Endothelial cell (in vitro differentiated cells): ENCODE results near the gene JAZF1. TPM values are rescaled to one million over a fixed set of nuclear protein-coding genes. Genes with fewer than 3 reads are reported as not detected.
A peak's percentile ranks its signal among the peaks of the same experiment; 100 is the strongest.

Experiments
- DNase-seq: peaks from one replicate; pipeline ENCODE4 v3.0.0; 2021; ENCODE audit warnings: low spot score
- H3K27ac Mint-ChIP-seq: one replicate; pipeline ENCODE4 v1.8.0; 2021; ENCODE audit warnings: mixed read lengths, inconsistent platforms; ENCODE audit not compliant: unreplicated experiment
- H3K27me3 Mint-ChIP-seq: one replicate; pipeline ENCODE4 v1.8.0; 2021; ENCODE audit warnings: mild to moderate bottlenecking, moderate library complexity, mixed read lengths, inconsistent platforms; ENCODE audit not compliant: unreplicated experiment
- H3K36me3 Mint-ChIP-seq: one replicate; pipeline ENCODE4 v1.8.0; 2021; ENCODE audit warnings: mild to moderate bottlenecking, low read depth, mixed read lengths, inconsistent platforms; ENCODE audit not compliant: unreplicated experiment
- H3K4me1 Mint-ChIP-seq: one replicate; pipeline ENCODE4 v1.8.0; 2021; ENCODE audit warnings: mild to moderate bottlenecking, mixed read lengths, inconsistent platforms; ENCODE audit not compliant: unreplicated experiment
- H3K4me3 Mint-ChIP-seq: one replicate; pipeline ENCODE4 v1.8.0; 2021; ENCODE audit warnings: mild to moderate bottlenecking, mixed read lengths, inconsistent platforms; ENCODE audit not compliant: unreplicated experiment
- H3K9me3 Mint-ChIP-seq: one replicate; pipeline ENCODE4 v1.8.0; 2021; ENCODE audit warnings: mixed read lengths, inconsistent platforms; ENCODE audit not compliant: unreplicated experiment
- long read RNA-seq: library from polyadenylated mRNA; unstranded; transcript quantifications from one replicate; pipeline ENCODE4 v2.0.0, GENCODE V29; 2020; ENCODE audit not compliant: unreplicated experiment
- total RNA-seq: library from RNA; stranded (reverse); fragmentation: NEBNext Ultra II Directional; extraction: Animal tissue kit (Norgen Biotek cat#: 25700); gene quantifications from one replicate; pipeline ENCODE4 v1.2.1, GENCODE V29; 2021; ENCODE audit not compliant: unreplicated experiment
- TF ChIP-seq, protein P1 (sequence below): fragments of 200-600 bp; sonication (generic); IDR thresholded peaks from one replicate; pipeline ENCODE4 v1.5.0; 2021; ENCODE audit warnings: antibody characterized with exemption; ENCODE audit not compliant: unreplicated experiment

The JAZF1 gene
- 8.5 TPM for total RNA-seq
- long read RNA-seq, transcript JAZF1-201 (5 exons, 3,125 nt) = major isoform, 6 of 6 reads
- long read RNA-seq, partial matches to known transcripts = 0 of 6 reads
- long read RNA-seq, other reads (novel, unspliced or antisense) = 0 of 6 reads

GRCh38 chr7:28180364-28181147 is at the start of gene JAZF1:
Gene JAZF1 (minus strand): TSS chr7:28180795.
- peak within 1 kb of the TSS; percentile 78 for H3K27ac Mint-ChIP-seq
- no peaks in the 10 kb centered on the region for H3K9me3 Mint-ChIP-seq
- peaks cover 10% of the 10 kb centered on the region for H3K27me3 Mint-ChIP-seq
- peaks cover 10% of the 10 kb centered on the region for H3K4me1 Mint-ChIP-seq
- H3K36me3 Mint-ChIP-seq = peaks cover 6% of the 10 kb centered on the region
- peak; percentile 58 for DNase-seq
- TF ChIP-seq, protein P1, sequence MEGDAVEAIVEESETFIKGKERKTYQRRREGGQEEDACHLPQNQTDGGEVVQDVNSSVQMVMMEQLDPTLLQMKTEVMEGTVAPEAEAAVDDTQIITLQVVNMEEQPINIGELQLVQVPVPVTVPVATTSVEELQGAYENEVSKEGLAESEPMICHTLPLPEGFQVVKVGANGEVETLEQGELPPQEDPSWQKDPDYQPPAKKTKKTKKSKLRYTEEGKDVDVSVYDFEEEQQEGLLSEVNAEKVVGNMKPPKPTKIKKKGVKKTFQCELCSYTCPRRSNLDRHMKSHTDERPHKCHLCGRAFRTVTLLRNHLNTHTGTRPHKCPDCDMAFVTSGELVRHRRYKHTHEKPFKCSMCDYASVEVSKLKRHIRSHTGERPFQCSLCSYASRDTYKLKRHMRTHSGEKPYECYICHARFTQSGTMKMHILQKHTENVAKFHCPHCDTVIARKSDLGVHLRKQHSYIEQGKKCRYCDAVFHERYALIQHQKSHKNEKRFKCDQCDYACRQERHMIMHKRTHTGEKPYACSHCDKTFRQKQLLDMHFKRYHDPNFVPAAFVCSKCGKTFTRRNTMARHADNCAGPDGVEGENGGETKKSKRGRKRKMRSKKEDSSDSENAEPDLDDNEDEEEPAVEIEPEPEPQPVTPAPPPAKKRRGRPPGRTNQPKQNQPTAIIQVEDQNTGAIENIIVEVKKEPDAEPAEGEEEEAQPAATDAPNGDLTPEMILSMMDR = no peak
- peak within 1 kb of the TSS; percentile 98 for H3K4me3 Mint-ChIP-seq

DNA sequence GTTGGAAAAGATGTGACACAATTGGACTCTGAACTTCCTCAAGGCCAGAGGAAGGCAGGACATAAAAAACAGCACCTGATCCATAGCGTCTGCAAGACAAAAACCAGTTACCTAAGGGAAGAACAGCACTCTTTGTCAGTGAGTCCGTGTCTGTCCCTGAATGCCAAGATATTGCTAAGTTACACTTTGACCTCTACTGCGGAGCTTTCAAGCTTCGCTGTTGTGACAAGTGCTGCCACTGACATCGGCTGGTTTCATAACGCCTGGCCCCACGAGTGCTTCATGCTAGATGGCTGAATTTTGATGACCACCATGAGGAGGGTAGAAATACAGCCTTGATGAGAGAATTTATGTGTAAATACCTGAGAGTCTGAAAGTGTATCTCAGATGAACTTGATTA is 49.7 kb upstream of the JAZF1 start:
- Mint-ChIP-seq H3K27ac (no peak overlapping the region), H3K36me3 (no peaks in the 10 kb centered on the region), H3K4me3 (no peak overlapping the region), H3K4me1 (no peaks in the 10 kb centered on the region), H3K9me3 (no peaks in the 10 kb centered on the region), H3K27me3 (no peaks in the 10 kb centered on the region)
- DNase-seq = no peak
- TF ChIP-seq, protein P1 = no peak

DNA sequence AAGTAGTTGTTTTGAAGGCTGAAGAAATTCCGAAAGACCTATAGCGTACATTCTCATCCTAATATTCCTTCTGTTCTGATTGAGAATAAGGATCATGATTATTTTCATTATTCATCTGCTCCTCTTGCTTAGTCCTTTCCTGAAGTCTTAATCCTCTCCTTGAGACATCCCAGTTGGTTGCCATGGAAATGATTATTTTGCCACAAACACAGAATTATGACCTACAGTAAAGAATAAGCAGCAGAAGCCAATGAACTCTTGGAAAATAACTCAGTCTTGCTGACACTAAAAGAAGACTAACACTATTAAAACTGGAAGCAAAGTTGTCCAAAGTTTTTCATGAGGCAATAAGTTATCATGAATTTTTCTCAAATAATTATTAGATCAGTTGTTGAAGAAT is 47.8 kb upstream of the JAZF1 start:
- H3K27me3 Mint-ChIP-seq = no peaks in the 10 kb centered on the region
- DNase-seq = no peak
- no peaks in the 10 kb centered on the region for H3K4me1 Mint-ChIP-seq
- H3K4me3 Mint-ChIP-seq = no peak overlapping the region
- no peaks in the 10 kb centered on the region for H3K36me3 Mint-ChIP-seq
- TF ChIP-seq, protein P1 = no peak
- H3K9me3 Mint-ChIP-seq = no peaks in the 10 kb centered on the region
- no peak overlapping the region for H3K27ac Mint-ChIP-seq

DNA sequence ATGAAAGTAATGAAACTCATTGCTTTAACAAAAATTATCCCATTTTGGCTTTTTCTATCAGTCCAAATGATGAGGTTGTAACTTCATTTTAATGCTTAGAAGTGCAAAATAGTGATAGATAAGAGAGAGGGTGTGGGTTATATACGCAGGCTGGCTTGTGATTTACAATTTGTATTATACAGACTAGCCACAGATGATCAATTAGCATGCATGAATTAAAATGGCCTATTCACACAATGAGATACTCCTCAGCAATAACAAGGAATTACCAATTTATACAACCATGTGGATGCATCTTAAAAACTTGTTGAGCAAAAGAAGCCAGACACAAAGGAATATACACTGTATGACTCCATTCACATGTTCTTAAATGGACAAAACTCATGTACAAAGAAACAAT is 45.4 kb upstream of the JAZF1 start:
- H3K4me3 Mint-ChIP-seq = no peak overlapping the region
- TF ChIP-seq, protein P1 = no peak
- H3K27me3 Mint-ChIP-seq = no peaks in the 10 kb centered on the region
- no peak overlapping the region for H3K27ac Mint-ChIP-seq
- no peaks in the 10 kb centered on the region for H3K9me3 Mint-ChIP-seq
- no peaks in the 10 kb centered on the region for H3K36me3 Mint-ChIP-seq
- no peak for DNase-seq
- H3K4me1 Mint-ChIP-seq = no peaks in the 10 kb centered on the region

DNA sequence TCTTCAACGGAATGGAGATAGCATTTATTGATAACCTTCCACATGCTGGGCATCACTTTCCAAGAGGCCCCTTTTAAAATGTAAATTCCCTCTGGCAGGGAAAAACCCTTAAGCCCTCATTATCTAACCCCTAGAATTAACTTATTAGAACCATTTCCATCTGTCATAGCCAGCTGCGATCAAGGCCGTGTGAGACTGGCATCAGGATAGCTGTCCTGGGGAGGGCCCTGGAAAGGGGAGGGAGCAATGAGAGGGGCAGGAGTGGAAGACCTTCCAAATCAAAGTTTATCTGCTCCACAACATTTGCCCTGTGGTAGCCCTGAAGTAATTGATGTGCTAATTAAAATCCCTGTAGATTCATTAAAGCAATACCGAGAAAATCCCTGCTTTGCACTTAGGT is 45.0 kb upstream of the JAZF1 start:
- Mint-ChIP-seq H3K27me3 (no peaks in the 10 kb centered on the region), H3K4me1 (no peaks in the 10 kb centered on the region), H3K4me3 (no peak overlapping the region), H3K36me3 (no peaks in the 10 kb centered on the region), H3K27ac (no peak overlapping the region), H3K9me3 (no peaks in the 10 kb centered on the region)
- no peak for DNase-seq
- TF ChIP-seq, protein P1 = no peak
